HG03571 (cell line): Measurements from ENCODE around the gene CTSA.
"Not testable (repeated sequence)": the region's sequence is repeated elsewhere in the genome, so short reads cannot be mapped to it uniquely, and the experiment has no call there.

Experiments
- ATAC-seq: cut with Tn5 transposase; IDR thresholded peaks from one replicate; pipeline ENCODE4 v1.9.1; 2021; ENCODE audit not compliant: unreplicated experiment

The CTSA gene

GRCh38 chr20:45863543-45864470 lies 27.3 kb upstream of the CTSA start:
- ATAC-seq = no peak

- no peak for ATAC-seq
These were observed 24.7 kb upstream of the CTSA start for GRCh38 chr20:45866454-45866853.

GRCh38 chr20:45867136-45867818 lies 23.9 kb upstream of the CTSA start:
- no peak for ATAC-seq

- ATAC-seq = no peak
These were observed 23.3 kb upstream of the CTSA start for GRCh38 chr20:45867819-45868176.

- ATAC-seq = no peak
These were observed 18.5 kb upstream of the CTSA start for GRCh38 chr20:45872626-45873025.

GRCh38 chr20:45873409-45874103 lies 17.6 kb upstream of the CTSA start:
- ATAC-seq = no peak

GRCh38 chr20:45874104-45874481 lies 17.0 kb upstream of the CTSA start:
- ATAC-seq = not testable (repeated sequence)

GRCh38 chr20:45874576-45874975 lies 16.6 kb upstream of the CTSA start:
- ATAC-seq = no peak

- no peak for ATAC-seq
These were observed 12.9 kb upstream of the CTSA start for GRCh38 chr20:45878076-45878761.

- ATAC-seq = peak; percentile 93
These were observed 9.9 kb upstream of the CTSA start, which contains the start of gene ZSWIM1 for GRCh38 chr20:45880988-45881788. Gene ZSWIM1 (plus strand): TSS chr20:45881227. CDS start chr20:45882593, 1,366 bp downstream.

GRCh38 chr20:45882469-45883099 lies 8.6 kb upstream of the CTSA start:
- ATAC-seq = no peak

- no peak for ATAC-seq
These were observed 8.1 kb upstream of the CTSA start for GRCh38 chr20:45883100-45883469.

GRCh38 chr20:45886590-45887345 lies 4.4 kb upstream of the CTSA start:
- no peak for ATAC-seq

- no peak for ATAC-seq
These were observed 3.8 kb upstream of the CTSA start, which contains the start of gene SPATA25 for GRCh38 chr20:45887346-45887715. Gene SPATA25 (minus strand): TSS chr20:45887622. CDS start chr20:45887590, 32 bp downstream.

GRCh38 chr20:45888681-45889080 lies 2.5 kb upstream of the CTSA start:
- ATAC-seq = no peak

- no peak for ATAC-seq
These were observed 804 bp upstream of the CTSA start for GRCh38 chr20:45890077-45890984.

GRCh38 chr20:45892049-45892825 lies 1.1 kb downstream of the CTSA start:
- ATAC-seq = no peak
